RWPE2 (cell line): ENCODE results near the gene GLIS2.

Experiments used
- ATAC-seq: fragments of 200-7000 bp; cut with Tn5 transposase; 3 replicates; pipeline ENCODE4 v1.9.1; 2021; ENCODE audit warnings: low read depth
- DNase-seq: peaks from one replicate; pipeline ENCODE4 v3.0.0-alpha.2; 2020; ENCODE audit warnings: low spot score
- H3K27ac ChIP-seq: fragments of 450-650 bp; 2 replicates; pipeline ENCODE4 v1.5.1; 2017; ENCODE audit warnings: mild to moderate bottlenecking; ENCODE audit not compliant: poor library complexity, severe bottlenecking
- H3K27me3 ChIP-seq: fragments of 250-450 bp; sonication (Bioruptor Pico); 2 replicates; pipeline ENCODE4 v1.5.1; 2021; ENCODE audit warnings: mild to moderate bottlenecking, moderate library complexity; ENCODE audit not compliant: insufficient read depth, poor library complexity, severe bottlenecking
- H3K36me3 ChIP-seq: fragments of 250-450 bp; sonication (Bioruptor Pico); 2 replicates; pipeline ENCODE4 v1.5.1; 2020; ENCODE audit warnings: low read depth, mild to moderate bottlenecking, moderate library complexity
- H3K4me1 ChIP-seq: fragments of 250-450 bp; sonication (Bioruptor Pico); 2 replicates; pipeline ENCODE4 v1.5.1; 2021; ENCODE audit warnings: mild to moderate bottlenecking, moderate library complexity; ENCODE audit not compliant: insufficient read depth, poor library complexity, severe bottlenecking
- H3K4me3 ChIP-seq: fragments of 250-450 bp; sonication (Bioruptor Pico); 2 replicates; pipeline ENCODE4 v1.5.1; 2021; ENCODE audit warnings: mild to moderate bottlenecking, moderate library complexity; ENCODE audit not compliant: severe bottlenecking
- H3K9me3 ChIP-seq: fragments of 250-450 bp; sonication (Bioruptor Pico); 2 replicates; pipeline ENCODE4 v1.5.1; 2021; ENCODE audit warnings: mild to moderate bottlenecking, moderate library complexity; ENCODE audit not compliant: severe bottlenecking
- TF ChIP-seq, protein P1 (sequence below): fragments of 450-650 bp; IDR thresholded peaks from one replicate; pipeline ENCODE4 v1.5.1; 2017; ENCODE audit warnings: mild to moderate bottlenecking, moderate library complexity; ENCODE audit not compliant: poor library complexity, severe bottlenecking

The GLIS2 gene

DNA sequence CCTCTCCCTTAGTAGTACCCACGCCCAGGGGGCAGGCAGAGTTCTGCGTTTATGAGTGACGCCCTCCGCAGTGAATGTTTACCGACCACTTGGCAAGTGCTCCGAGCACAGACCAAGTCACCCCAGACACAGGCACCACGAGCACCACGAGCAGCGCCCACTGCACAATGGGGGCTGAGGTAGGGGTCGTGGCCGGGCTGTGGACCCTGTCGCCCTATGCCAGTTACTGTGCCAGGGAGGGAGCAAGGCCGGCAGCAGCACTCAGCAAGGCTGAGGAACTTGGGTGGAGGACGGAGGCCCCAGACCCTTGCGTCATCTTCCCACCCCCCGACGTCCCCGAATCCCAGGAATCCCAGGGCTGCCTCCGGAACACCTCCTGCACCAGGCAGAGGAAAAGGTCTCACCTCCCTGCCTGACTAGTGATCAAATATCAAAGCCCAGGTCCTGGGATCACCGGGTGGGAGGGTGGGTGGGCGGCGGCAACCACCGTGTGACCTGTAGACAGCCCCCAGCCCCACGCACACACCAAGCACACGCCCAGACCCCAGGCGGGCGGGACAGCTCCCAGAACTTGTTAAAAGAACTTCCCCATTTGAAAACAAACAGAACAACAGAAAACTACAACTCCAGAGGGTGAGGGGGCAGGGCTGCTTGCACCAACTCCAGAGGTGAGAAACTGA lies 61.2 kb downstream of the GLIS2 start:
- TF ChIP-seq, protein P1, sequence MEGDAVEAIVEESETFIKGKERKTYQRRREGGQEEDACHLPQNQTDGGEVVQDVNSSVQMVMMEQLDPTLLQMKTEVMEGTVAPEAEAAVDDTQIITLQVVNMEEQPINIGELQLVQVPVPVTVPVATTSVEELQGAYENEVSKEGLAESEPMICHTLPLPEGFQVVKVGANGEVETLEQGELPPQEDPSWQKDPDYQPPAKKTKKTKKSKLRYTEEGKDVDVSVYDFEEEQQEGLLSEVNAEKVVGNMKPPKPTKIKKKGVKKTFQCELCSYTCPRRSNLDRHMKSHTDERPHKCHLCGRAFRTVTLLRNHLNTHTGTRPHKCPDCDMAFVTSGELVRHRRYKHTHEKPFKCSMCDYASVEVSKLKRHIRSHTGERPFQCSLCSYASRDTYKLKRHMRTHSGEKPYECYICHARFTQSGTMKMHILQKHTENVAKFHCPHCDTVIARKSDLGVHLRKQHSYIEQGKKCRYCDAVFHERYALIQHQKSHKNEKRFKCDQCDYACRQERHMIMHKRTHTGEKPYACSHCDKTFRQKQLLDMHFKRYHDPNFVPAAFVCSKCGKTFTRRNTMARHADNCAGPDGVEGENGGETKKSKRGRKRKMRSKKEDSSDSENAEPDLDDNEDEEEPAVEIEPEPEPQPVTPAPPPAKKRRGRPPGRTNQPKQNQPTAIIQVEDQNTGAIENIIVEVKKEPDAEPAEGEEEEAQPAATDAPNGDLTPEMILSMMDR: no peak
- Histone ChIP-seq H3K27ac (peak overlapping the region; percentile 94), H3K4me3 (no peak overlapping the region), H3K36me3 (peaks cover 6% of the 10 kb centered on the region), H3K4me1 (peaks cover 50% of the 10 kb centered on the region), H3K27me3 (no peaks in the 10 kb centered on the region), H3K9me3 (no peaks in the 10 kb centered on the region)
- ATAC-seq: no peak
- DNase-seq: no peak

DNA sequence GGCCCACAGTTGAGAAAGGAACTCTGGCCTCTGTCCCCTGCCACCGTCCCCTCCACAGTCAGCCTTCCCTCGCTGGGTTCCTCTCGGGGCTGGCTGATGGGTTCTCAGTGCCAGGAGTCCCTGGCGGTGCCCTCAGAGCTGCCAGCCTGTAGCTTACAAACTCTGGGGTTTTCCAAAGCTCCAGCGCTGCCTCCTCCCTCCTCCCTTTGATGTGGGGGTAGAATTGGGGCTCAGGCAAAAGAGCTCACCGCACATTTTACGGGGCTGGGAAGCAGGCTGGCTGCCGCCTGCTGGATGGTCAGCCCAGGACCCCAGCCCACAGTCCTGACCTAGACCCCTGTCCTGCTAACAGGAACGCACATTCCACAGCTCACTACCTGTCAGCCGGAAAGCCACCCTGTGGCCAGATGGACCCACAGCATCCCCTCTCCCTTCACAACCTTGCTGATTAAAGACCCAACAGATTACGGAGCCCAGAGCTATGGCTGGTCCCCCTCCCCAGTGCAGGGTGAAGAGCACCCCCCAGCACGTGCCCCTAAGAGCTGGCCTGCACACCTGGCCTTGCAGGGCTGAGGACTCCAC lies 61.8 kb downstream of the GLIS2 start:
- peaks cover 6% of the 10 kb centered on the region for H3K36me3 ChIP-seq
- no peaks in the 10 kb centered on the region for H3K27me3 ChIP-seq
- no peak overlapping the region for H3K4me3 ChIP-seq
- H3K27ac ChIP-seq: peak overlapping the region; percentile 94
- H3K9me3 ChIP-seq: no peaks in the 10 kb centered on the region
- DNase-seq (no peak), ATAC-seq (no peak)
- peaks cover 48% of the 10 kb centered on the region for H3K4me1 ChIP-seq
- TF ChIP-seq, protein P1: peak; percentile 23

DNA sequence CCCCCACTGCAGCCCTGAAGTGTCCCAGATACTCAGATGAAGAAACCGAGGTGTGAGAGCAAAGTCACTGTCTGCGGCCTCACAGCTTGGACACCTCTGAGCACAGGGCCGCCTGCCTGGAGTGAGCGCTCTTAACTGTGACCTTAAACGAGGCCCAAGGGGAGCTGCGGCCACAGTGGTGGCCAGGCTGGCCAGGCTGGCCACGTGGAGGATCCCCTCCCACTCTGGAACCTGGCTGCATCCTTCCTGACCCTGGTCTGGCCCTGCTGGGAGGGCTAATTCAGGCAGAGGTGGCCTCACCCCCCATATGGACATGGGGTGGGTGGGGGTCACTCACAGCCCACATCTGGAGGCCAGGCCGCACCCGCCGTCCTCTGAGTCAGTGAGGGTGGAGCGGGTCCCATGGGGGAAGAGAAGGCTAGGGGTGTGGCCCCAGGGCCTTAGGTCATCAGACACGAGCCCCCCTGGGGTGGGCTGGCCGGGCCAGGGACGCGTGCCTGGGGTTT lies 62.3 kb downstream of the GLIS2 start:
- DNase-seq: no peak
- H3K9me3 ChIP-seq: no peaks in the 10 kb centered on the region
- no peaks in the 10 kb centered on the region for H3K27me3 ChIP-seq
- H3K4me3 ChIP-seq: no peak overlapping the region
- peaks cover 43% of the 10 kb centered on the region for H3K4me1 ChIP-seq
- peaks cover 11% of the 10 kb centered on the region for H3K36me3 ChIP-seq
- H3K27ac ChIP-seq: peak overlapping the region; percentile 94
- ATAC-seq: no peak
- TF ChIP-seq, protein P1: peak; percentile 10

DNA sequence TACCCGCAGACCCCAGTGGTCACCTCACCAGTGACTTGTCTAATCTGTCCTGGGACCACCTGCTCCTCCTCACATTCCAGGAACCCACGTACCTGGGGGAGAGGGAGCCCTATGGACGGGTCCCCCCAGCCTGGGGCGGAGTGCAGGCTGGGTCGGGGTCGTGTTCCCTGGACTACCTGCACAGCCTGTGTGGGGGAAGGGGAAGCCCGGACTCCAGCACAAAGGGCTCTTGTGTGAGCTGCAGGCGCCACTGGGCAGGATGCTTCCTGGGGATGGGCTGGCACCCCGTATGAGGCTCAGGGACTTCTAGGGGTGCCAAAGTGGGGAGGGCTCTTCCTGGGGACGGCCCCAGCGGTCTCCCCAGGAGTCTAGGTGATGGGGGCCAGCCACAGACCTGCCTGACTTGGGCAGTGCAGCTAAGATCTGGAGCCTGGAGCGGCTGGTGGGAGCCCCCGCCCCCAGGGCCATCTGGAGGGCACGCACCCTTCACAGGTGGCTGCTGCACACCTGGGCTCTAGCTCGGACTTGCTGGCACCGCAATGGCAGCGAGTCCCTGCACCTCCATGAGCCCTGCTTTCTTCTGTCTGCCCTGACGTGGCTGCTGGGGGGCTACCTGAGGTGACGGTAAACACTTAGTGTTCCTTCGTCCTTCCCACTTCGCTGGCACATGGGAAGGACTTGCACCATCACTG lies 63.3 kb downstream of the GLIS2 start:
- H3K36me3 ChIP-seq: peaks cover 11% of the 10 kb centered on the region
- H3K4me3 ChIP-seq: no peak overlapping the region
- DNase-seq (no peak), ATAC-seq (no peak)
- TF ChIP-seq, protein P1: no peak
- H3K9me3 ChIP-seq: no peaks in the 10 kb centered on the region
- peaks cover 36% of the 10 kb centered on the region for H3K4me1 ChIP-seq
- no peaks in the 10 kb centered on the region for H3K27me3 ChIP-seq
- no peak overlapping the region for H3K27ac ChIP-seq
